CD4-positive, alpha-beta T cell treated with Interleukin-10 for 1 hour (primary cell): Measurements from ENCODE around the gene PYGO2.
"Not testable (repeated sequence)": the region's sequence is repeated elsewhere in the genome, so short reads cannot be mapped to it uniquely, and the experiment has no call there.

Experiments used
- DNase-seq: peaks from one replicate; pipeline ENCODE4 v3.0.0-alpha.2; 2020

The PYGO2 gene

DNA sequence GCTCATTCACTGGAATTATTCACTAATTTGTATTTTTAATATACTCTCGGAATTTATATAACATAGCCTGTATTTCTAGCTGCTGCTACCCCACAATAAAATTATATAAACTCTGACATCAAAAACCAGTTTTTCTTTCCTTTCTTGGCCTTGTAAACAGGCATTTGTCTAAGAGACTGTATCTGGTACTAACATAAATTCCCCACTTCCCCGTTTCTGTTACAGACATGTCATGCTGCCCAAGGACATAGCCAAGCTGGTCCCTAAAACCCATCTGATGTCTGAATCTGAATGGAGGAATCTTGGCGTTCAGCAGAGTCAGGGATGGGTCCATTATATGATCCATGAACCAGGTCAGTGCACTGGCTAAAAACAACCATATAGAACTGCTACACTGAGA lies 16.2 kb upstream of the PYGO2 start:
- not testable (repeated sequence) for DNase-seq

DNA sequence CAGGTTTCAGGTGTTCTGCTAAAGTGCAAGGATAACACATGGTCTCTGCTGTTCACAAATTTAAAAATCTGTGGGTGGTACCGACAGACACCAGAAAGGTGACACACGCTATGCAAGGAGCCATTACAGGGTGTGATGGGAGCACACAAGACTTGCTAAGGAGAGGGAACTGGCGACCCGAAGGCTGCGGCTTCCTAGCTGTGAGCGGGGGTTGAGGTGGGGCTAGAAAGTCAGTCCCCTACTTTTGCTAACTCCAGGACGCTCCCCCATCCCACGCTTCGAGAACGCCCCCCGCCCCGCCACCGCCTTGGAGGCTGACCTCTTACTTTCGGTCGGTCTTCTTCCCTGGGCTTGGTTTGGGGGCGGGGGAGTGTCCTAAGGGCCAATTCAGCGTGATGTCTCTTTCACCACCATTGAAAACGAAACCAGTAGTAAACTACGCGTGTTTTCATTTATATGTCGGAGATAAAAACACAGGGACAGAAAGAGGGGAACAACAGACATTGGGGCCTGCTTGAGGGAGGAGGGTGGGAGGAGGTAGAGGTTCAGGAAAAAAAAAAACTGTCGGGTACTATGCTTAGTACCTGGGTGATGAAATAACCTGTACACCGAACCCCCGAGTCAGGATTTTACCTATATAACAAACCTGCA lies 14.0 kb upstream of the PYGO2 start:
- peak; percentile 61 for DNase-seq

DNA sequence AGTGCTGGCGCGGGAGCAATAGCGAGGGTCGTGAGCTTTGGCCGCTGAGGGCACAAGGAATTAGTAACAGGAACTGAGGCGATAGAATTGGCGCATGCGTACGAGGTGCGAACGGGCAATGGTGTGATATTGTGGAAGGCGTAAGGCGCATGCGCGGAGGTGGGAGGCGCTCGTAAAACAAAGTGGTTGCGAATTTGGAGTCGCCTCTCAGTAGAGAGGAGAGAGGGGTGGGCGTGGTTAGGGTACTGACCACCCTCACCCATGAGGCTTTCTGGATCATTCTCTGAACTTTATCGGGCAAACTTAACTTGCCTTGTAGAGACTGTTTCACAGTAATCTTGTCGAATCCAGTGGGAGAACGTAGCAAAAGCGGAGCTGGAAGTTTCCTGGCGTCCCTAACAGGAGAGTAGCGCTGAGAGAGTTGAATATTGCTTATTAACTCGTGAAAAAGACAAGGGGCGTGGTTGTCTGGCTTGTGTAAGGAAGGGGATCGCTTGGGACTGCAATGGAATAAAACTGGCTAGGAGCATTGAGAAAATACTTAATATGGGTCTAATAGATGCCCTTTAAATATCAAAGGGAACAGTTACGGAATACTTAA lies 13.3 kb upstream of the PYGO2 start:
- DNase-seq = peak; percentile 95

DNA sequence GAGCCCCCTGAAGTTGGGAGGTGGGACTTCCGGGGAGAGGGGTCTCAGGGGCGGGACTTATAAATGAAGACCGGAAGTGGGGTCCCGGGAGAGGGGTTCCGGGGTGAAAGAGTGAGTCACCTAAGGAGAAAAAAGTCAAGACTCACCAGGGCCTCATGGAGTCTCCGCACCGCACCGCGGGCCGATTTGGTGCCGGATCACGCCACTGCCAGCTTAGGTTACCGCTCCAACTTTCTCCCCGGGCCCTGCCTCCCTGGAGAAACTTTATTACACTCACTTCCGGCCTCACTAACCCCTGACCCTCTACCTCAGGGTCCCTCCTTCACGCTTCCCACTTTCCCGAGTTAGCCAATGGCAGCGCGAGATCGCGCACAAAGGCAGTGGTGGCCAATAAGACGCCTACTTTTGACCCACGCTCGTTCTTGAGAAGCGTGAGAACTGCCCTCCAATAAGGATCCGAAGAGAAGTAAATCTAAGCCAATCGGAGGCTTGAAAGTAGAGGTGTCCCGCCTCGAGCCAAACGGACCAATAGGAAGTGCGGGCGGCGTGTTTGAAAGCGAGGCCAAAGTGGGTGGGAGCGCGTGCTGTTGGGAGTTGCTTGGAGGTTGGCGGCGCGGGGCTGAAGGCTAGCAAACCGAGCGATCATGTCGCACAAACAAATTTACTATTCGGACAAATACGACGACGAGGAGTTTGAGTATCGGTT lies 12.7 kb upstream of the PYGO2 start, which contains the start of gene CKS1B:
CKS1B (plus strand) TSS at position 580 of the 706 bp plus-strand sequence; CDS start at position 645, 65 bp downstream.
- peak; percentile 99 for DNase-seq

DNA sequence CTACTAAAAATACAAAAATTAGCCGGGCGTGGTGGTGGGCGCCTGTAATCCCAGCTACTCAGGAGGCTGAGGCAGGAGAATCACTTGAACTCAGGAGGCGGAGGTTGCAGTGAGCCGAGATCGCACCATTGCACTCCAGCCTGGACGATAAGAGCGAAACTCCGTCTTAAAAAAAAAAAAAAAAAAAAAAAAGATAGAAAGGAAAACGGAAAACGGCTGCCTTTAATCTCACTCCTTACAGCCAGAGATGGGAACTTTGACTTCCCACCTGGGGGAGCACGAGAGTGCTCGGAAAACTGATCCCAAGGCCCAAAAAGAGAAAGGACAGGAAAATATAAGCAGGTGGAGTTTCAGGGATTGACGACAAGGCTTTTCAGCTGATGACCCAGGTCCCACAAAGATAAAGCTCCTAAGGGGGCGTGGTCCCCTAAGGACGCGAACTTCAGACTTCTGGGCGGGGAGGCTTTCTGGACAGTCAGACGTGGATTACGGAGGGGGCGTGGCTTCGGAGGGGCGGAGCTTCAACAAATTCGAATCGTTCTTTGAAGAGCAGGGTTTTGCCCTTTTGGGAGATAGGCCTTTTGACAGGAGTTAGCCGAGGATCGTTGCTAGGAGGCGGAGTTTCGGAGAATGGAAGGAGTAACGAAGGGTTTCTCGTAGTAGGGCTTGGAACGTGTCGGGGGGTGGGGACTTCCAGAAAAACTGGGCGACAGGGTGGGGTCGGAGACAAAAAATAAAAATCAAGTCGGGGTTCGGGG lies 11.9 kb upstream of the PYGO2 start:
- peak; percentile 95 for DNase-seq

DNA sequence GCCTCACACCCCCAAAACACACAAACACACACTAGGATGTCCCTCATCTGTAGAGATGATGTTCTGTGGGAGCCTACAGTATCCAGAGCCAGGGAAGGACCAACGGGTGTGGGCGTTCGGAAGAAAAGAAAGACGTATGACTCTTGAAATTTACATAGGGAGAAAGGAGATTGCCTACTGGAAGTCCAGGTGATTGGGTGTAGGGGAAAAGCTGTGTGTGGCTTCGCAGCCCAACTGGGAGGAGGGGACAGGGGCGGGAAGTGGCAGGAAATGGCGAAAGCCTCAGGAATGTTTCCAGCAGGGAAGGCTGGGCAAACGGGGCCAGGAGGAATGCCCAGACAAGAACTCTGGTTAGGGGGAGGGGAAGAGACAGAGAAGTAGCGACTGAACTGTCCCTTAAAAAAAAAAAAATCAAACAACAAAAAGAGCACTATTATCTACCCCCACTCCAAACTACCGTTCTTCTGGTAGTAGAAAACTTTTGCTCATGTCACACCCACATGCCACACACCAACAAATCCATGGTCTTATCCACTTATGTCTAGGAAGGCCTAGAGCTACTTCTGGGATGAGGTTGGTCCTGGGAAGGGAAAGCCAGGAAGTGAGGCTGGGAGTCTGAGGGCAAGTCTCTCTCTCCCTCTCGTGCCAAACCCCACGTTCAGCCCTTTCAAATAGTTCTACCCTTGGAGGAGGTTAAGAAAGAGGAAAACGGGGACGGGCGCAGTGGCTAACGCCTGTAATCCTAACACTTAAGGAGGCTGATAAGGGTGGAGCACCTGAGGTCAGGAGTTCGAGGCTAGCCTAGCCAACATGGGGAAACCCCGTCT lies 11.1 kb upstream of the PYGO2 start:
- DNase-seq = no peak

DNA sequence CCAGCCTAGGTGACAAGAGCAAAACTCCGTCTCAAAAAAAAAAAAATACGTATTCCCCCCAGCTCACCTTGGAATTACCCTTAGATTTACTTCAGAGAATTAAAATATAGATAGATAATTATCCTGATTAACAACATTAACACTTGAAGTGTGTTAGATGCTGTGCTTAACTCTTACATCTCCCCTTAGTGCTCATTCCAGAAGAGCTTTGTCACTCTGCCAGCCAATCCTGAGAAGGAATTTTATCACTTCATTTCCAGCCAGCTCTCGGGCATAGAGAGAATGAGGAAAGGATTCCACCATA lies 10.6 kb upstream of the PYGO2 start:
- no peak for DNase-seq

DNA sequence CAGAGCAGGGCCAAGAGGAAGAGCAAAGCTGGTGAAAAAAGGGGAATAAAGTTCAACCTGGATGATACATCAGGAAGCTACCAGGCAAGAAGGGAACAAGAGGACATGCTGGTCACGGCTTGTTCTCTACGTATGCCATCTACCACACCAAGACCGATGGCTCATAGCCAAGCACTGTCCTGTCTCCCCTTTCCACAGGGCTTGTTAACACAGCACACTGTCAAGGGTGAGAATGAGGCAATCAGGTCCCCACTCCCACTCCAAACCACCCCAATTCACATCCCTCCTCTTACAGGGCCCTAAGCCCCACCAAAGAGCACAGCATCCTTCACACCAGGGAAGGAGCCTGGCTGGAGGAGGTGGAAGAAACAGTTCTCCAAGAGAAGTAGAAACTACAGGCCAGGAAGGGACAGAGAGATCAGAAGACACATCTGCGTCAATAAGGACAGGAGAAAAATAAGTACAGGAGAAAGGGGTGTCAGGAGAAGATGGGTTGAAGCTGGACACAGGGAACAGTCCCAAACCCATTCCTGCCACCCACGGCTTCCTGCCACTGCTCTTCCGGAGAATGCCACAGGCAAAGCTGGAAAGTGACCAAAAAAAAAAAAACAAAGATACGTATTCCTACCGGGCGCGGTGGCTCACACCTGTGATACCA lies 9.9 kb upstream of the PYGO2 start:
- no peak for DNase-seq

DNA sequence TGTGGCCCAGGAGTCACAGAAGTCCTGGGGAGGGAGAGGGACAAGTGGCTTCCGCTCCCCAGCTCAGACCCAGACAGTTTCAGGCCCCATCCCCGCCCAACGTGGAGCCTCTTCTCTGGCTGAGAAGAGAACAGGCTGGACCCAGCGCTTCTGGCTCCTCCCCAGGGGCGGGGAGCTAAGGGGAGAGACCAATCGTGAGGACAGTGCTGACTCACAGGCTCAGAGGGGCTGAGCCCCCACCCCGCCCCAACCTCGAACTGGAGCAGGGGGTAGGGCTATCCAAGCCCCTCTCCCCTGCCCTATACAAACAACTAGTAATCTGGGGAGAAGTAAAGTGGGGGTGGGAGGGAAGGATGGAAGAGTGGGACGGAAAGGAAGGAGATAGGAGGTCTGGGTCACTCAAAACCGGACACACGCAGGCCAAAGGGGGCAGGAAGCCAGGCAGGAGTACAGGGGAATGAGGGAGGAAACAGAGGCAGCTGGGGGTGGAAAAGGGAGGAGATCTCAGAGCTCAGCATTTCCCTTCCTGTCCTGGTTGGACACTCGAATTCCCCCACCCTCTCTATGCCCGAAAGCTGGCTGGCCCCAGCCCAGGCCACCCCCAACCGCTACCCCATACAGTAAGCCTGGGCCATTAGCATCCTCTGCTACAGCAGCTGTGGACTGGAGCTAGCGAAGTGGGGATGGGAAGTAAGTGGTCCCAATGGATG lies 9.2 kb upstream of the PYGO2 start, which contains the start of gene SHC1:
SHC1 (minus strand) TSS at position 117 of the 710 bp plus-strand sequence. CDS start 221 bp downstream, outside the sequence.
- DNase-seq = no peak

DNA sequence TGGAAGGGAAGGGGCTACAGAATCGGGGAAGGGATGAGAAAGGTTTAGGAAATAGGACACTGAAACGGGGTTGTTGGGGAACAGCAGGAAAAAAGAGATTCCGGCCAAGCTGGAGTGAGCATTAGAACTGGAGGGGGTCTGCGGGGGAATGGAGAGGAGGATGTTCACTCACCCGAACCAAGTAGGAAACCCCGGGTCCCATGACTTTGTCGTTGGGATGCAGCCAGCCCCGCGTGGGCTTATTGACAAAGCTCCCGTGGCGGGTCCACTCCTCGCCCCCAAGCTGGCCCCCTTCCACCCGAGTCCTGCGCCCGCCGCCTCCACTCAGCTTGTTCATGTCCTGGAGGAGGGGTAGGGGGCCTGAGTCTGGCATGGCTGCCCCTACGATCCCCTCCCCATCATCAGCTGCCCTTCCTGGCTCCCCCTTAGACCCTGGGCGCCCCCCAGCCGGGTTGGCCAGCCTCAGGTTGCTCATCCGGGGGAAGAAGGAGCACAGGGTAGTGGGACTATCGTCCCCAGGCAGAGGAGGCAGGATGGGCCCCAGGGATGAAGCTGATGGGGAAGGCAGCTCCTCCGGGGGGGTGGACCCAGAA lies 8.4 kb upstream of the PYGO2 start:
- no peak for DNase-seq

DNA sequence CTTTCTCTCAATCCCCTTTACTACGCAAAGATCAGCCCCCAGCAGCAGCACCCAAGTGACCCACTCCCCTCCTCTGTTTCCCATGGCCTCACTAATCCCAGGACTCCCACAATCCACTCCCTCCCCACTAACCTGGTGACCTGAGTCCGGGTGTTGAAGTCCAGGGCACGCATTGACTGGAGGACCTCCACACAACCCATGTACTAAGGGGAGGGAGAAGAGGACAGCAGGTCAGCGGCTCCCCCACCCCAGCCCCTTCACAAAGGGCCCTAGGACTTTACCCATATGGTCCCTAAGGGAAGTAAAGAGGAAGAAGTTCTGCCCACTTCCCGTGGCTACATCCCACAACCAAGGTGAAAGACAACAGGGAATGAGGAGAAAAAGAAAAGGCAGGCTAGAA lies 7.7 kb upstream of the PYGO2 start:
- no peak for DNase-seq

DNA sequence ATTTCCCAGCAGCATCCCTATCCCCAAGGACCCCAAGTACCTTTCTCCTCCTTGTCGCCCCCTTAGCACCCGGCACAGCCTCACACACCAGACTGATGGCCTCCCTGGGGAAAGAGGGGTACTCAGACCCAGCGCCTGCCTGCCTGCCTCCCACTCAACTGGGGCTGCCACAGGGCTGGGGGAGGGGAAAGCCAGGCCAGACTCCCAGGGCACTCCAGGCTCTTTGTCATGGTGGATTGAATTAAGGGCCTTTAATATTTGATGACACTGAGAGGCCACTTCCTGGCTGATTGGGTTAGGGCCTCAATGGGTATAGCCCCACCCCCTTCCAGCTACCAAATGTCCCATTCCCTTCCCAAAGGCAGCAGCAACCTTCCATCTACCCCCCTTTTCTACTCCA lies 7.1 kb upstream of the PYGO2 start:
- no peak for DNase-seq

DNA sequence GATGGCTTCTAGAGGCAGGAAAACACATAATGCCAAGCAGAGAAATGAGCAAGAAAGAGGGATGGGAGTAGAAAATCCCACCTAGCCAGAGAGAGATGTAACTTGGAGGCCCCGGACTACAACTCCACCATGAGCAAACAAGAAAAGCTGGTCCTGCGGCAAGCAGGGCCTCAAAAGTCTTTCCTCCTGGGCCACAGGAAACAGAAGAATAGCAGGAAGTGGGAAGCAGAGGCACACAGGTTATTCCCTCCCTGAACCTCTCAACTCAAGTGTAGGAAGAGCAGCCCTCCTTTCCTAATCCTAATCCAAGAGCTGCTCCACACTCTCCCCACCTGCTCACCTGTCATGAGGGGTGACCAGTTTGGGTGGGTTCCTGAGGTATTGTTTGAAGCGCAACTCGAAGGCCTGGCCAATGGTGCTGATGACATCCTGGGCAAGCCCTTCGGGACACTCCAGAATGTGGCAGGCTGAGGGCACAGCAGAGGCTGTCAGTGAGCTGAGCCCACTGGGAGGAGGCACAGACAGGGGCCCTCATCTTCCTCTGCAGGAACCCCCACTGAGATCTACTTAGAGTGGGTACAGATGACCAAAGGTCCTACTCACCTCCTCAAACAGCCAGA lies 5.9 kb upstream of the PYGO2 start:
- DNase-seq = no peak

DNA sequence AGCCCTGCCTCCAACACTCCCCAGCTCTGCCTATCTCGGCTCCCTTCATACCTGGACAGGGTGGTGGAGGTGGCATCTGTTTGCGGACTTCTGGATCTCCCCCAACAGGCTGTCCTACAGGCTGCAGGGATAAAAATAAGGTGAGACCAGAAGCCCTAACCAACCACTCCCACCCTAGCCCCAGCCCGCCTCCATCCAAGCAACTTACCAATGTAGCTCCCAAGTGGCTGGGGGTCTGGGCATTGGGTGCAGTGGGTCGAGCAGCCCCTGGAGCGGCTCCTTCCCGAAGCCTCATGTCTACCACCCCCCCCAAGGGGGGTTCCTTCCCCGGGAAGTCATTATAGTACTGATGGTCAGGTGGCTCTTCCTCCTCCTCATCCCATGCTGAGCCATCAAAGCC lies 4.5 kb upstream of the PYGO2 start:
- DNase-seq = no peak

DNA sequence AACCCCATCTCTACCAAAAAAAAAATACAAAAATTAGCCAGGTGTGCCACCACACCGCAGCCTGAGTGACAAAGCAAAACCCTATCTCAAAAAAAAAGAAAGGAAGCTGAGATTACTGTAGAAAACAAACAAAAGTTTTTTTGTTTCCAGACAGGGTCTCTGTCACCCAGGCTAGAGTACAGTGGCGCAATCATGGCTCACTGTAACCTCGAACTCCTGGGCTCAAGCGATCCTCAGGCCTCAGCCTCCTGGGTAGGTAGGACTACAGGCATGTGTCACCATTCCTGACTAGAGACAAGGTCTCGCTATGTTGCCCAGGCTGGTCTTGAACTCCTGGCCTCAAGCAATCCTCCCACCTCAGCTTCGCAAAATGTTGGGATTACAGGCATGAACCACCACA lies 2.8 kb upstream of the PYGO2 start:
- DNase-seq = no peak

DNA sequence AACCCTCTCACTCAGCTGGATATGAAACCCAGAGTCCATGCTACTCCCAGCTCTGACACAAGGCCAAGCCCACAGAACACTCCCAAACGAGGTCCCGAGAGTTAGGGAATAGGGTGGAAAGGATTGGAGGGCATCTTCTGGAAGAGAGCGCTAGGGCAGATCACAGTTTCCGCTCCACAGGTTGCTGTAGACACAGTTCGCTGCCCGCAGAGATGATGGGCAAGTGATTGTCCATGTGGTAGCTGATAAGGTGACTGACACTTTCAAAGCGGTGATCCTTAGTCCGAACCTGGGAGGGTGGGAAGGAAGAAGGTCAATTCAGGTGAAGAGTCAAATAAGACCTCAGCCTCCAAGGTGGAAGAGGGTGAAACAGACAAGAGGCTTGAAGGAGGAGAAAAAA lies 2.1 kb upstream of the PYGO2 start:
- no peak for DNase-seq

DNA sequence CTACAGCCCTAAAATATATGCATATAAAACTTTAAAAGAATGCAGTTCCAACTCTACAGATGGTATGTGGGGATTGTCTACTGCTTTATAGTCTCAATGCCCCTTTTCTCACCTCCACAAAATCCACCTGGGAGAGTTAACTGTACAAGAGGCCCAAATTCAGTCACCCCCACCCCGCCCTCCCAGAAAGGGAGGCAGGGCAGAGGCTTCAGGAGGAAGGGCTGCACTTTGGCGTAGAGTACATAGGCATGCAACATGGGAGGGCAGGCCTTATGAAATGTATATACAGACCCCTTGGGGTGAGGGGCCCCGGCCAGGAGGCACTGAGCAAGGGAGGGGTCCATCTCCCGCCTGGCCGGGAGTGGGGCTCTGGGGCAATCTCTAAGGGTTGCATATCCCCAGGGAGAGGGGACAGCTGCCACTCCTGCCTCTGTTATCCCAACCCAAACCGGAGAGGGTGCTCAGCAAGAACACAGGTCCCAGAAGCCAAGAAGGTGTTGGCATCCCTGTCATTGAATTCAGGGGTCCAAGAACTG lies 1.3 kb upstream of the PYGO2 start:
- DNase-seq = no peak

DNA sequence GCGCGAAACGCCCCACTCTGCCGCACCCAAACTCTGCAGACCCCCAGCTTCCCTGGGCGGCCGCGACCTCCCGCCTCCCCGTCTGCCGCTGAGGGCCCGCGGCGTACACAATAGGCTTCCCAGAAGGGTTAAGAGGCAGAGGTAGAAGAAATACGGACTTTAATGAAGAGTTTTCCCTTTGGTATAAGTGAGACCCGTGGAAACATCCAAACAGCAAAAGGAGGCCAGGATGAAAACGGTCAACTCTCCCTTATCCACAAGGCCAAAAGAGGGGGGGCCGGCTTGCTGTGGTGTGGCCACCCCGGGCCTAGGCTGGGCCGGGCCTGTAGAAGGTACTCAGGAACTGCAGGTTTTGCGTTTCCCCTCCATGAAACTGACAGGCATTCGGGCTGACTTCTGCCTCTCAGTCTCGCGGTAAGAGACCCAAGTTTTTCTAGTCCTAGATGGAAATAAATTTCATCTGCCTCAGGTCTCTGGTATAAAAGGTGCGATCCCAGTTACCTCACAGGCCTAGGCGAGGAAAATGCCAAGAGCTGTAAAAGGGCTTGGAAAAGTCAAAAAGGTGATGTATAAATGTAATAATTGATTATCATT lies 671 bp upstream of the PYGO2 start:
- DNase-seq = no peak

DNA sequence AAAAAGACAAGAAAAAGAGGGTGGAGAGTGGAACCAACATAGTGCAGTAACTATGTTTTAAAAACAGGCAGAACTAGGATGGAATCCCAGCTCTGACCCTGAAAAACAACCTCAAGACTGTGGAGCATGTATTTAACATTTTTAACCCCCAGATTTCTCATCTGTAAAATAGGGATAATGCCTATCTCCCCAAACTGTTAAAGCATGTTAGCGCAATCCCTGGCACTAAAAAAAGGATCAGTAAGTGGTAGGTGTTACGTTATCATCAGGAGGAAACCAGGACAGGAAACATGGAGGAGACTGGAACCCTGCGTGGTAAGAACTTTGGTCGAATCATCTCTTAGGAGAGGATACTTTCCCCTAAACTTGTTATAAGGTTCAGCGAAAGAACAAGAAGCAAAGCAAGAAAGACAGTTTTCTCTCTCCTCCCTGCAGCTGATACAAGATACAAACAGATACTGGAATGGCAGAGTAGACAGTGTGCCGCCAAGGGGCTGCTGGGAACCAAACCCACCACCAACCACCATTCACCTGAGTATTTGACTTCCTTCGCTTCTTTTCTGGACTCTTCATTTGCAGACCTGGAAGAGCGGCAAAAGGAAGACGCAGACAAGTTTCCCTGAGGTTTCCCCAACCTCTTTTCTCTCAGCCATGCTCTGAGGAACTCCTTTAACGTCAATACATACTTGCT lies 991 bp downstream of the PYGO2 start:
- DNase-seq = no peak
